ENCODE results near the gene DIPK1C.

GRCh38 chr18:74476140-74476539 lies 19.0 kb upstream of the DIPK1C start:
- TF ChIP-seq CTCF (IDR thresholded peaks at IDR 0.05) (peak; percentile 43), EZH2 (IDR thresholded peaks at IDR 0.05; ENCODE audit: borderline replicate concordance, insufficient read depth, low read depth, low read length, poor library complexity, severe bottlenecking) (no peak)

Data from B cell (primary cell).